Testis (tissue), 2 donors: ENCODE results near the gene CCNYL1.

Experiments used
- POLR2A ChIP-seq: fragments of 450-650 bp; IDR thresholded peaks from one replicate; pipeline ENCODE4 v1.6.1; 2017; ENCODE audit warnings: antibody characterized with exemption, mild to moderate bottlenecking, moderate library complexity
- TF ChIP-seq, protein P1 (sequence below), 3 experiments: fragments of 450-650 bp in 2 of 3; fragments of 200-600 bp in 1 of 3; sonication (generic) in 1 of 3; IDR thresholded peaks; one replicate each; pipeline ENCODE4 v1.5.1; 2016 to 2019; ENCODE audit warnings: antibody characterized with exemption in 3 of 3, mild to moderate bottlenecking in 2 of 3, moderate library complexity in 1 of 3

DNA sequence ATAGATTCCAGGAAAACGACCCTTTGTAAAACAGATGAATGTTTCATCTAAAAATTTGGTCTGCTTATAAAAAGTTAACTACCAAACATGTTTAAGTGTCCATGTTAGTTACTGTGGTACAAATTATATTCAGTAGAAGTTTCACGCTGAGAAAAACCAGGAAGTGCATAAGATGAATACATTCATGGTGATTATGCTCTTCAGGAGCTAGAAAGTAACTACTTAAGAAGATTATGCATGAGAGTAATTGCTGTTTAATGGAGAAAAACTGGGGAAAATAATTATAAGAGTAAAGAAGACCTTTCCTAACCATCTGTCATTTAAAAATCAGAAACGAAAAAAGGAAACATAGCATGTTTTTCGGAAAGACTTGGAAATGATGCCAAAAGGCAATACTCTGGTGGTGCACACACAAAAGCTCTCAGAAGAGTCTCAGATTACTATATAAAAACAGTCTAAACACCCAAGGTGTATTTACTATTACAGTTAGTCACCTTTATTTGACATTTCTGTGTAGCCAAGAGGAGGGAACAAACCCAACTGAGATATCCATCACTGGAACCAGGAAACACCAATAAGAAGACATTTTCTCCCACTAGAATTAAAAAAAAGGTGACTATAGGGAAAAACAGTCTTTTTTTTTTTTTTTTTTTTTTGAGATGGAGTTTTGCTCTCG is 47.4 kb upstream of the CCNYL1 start:
- TF ChIP-seq, protein P1, sequence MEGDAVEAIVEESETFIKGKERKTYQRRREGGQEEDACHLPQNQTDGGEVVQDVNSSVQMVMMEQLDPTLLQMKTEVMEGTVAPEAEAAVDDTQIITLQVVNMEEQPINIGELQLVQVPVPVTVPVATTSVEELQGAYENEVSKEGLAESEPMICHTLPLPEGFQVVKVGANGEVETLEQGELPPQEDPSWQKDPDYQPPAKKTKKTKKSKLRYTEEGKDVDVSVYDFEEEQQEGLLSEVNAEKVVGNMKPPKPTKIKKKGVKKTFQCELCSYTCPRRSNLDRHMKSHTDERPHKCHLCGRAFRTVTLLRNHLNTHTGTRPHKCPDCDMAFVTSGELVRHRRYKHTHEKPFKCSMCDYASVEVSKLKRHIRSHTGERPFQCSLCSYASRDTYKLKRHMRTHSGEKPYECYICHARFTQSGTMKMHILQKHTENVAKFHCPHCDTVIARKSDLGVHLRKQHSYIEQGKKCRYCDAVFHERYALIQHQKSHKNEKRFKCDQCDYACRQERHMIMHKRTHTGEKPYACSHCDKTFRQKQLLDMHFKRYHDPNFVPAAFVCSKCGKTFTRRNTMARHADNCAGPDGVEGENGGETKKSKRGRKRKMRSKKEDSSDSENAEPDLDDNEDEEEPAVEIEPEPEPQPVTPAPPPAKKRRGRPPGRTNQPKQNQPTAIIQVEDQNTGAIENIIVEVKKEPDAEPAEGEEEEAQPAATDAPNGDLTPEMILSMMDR (IDR thresholded peaks at IDR 0.05): no peak
- TF ChIP-seq POLR2A: no peak
